HG03354 (cell line): ENCODE results near the gene CDC34.
"Not testable (repeated sequence)": the region's sequence is repeated elsewhere in the genome, so short reads cannot be mapped to it uniquely, and the experiment has no call there.

Experiments used
- ATAC-seq: cut with Tn5 transposase; IDR thresholded peaks from one replicate; pipeline ENCODE4 v1.9.1; 2021; ENCODE audit warnings: mild to moderate bottlenecking; ENCODE audit not compliant: unreplicated experiment, poor library complexity, severe bottlenecking

Gene CDC34

DNA sequence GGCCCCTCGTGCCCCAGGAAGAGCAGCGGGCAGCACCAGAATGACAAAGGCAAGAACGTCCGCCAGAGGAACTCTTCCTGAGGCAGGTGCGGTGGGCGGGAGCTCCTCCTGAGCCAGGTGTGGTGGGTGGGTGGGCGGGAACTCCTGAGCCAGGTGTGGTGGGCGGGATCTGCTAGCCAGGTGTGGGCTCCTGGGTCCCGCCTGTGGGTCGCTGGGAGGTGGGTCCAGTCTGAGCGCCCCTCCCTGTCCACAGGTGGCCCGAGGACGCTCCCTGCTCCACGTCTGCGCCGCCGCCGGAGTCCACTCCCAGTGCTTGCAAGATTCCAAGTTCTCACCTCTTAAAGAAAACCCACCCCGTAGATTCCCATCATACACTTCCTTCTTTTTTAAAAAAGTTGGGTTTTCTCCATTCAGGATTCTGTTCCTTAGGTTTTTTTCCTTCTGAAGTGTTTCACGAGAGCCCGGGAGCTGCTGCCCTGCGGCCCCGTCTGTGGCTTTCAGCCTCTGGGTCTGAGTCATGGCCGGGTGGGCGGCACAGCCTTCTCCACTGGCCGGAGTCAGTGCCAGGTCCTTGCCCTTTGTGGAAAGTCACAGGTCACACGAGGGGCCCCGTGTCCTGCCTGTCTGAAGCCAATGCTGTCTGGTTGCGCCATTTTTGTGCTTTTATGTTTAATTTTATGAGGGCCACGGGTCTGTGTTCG lies 51.1 kb downstream of the CDC34 start:
- ATAC-seq = no peak

DNA sequence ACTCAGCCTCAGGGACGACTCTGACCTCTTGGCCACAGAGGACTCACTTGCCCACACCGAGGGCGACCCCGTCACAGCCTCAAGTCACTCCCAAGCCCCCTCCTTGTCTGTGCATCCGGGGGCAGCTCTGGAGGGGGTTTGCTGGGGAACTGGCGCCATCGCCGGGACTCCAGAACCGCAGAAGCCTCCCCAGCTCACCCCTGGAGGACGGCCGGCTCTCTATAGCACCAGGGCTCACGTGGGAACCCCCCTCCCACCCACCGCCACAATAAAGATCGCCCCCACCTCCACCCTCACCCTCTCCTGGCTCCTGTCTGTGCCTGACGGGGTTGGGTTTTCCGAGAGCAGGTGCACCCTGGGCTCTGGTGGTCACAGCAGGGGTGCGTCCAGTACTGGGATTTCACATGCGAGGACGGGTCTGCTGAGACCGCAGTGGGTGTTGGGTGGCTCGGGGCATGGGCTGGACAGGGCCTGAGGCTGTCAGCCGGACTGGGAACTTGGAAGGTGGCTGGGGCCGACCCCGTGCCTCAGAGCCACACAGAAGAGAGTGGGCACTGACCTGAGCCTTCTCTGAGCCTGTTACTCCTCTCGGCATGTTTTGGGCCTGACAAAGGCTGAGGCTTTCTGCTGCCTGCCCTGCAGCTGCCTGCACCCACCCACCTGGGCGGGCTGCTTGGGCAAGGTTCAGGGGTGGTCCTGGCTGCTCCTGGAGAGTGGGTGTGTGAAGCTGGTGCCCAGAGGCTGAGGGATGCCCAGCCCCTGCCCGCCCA lies 51.8 kb downstream of the CDC34 start:
- no peak for ATAC-seq

GRCh38 chr19:583968-584239 lies 52.3 kb downstream of the CDC34 start:
- no peak for ATAC-seq

- ATAC-seq = no peak
Observed at GRCh38 chr19:584240-585001, 52.9 kb downstream of the CDC34 start.

DNA sequence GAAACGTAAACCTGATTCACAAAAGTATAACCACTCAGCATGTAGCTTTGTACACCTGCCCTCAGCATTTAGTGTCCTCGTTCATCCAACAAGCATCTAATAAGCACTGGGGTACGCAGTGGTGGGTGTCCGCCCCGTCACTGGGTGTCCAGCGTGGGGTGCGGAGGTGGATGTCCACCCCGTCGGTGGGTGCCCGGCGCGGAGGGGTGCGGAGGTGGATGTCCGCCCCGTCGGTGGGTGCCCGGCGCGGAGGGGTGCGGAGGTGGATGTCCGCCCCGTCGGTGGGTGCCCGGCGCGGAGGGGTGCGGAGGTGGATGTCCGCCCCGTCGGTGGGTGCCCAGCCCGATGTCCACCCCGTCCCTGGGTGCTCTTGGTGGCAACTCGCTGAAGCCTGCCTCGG lies 53.6 kb downstream of the CDC34 start:
- ATAC-seq = not testable (repeated sequence)

DNA sequence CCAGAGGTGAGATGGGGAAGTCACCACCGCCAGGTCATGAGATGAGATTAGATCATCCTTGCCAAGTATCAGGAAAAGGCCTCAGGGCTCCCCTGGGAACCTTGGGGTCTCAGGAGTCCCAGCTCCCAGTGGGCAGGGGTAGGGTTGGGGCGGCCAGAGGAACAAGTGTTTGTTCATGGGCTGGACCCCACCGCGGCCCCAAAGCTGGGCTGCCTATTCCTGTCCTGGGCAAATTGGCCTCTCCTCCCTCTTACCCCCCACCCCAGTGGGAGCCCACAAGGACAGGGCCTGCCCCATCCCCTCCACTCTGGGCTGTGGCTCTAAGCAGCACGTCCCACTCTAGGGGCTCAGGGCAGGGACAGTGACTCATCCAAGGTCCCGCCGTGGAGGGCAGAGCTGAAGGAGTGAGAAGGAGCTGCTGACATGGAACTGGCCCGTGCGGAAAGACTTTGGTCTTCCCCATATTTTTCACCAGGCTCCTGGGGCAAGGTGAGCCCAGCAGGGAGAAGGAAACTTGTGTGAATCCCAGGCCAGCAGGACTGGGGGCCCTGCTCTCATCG lies 54.1 kb downstream of the CDC34 start:
- no peak for ATAC-seq

- no peak for ATAC-seq
Observed at GRCh38 chr19:588093-588740, 56.7 kb downstream of the CDC34 start.

- ATAC-seq = no peak
Observed at GRCh38 chr19:588741-589692, 57.5 kb downstream of the CDC34 start.

DNA sequence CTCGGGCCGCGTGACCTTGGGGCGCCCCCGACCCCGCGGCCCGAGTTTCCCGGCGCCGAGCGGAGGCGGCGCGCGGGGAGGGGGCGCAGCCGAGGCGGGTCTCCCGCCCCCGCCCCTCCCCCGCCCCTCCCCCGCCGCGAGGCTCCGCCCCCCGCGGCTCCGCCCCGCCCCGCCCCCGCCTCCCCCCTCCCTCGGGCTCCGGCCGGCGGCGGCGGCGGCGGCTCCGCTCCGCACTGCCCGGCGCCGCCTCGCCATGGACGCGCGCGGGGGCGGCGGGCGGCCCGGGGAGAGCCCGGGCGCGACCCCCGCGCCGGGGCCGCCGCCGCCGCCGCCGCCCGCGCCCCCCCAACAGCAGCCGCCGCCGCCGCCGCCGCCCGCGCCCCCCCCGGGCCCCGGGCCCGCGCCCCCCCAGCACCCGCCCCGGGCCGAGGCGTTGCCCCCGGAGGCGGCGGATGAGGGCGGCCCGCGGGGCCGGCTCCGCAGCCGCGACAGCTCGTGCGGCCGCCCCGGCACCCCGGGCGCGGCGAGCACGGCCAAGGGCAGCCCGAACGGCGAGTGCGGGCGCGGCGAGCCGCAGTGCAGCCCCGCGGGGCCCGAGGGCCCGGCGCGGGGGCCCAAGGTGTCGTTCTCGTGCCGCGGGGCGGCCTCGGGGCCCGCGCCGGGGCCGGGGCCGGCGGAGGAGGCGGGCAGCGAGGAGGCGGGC lies 58.3 kb downstream of the CDC34 start, which contains the start of gene HCN2:
Gene HCN2 (plus strand): TSS at position 189 of the 703 bp plus-strand sequence. CDS start 65 bp downstream, at position 254.
- ATAC-seq = no peak

DNA sequence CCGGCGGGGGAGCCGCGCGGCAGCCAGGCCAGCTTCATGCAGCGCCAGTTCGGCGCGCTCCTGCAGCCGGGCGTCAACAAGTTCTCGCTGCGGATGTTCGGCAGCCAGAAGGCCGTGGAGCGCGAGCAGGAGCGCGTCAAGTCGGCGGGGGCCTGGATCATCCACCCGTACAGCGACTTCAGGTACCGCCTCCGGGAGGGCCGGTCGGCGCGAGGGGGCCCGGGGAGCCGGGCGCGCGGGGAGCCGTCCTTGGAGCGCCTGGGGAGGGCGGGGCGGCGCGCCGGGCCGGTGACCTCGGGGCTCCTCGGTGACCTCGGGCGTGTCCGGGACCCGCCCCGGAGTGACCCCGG lies 58.8 kb downstream of the CDC34 start:
- no peak for ATAC-seq

GRCh38 chr19:590750-591098 lies 59.2 kb downstream of the CDC34 start:
- ATAC-seq = no peak

GRCh38 chr19:591099-591958 lies 59.8 kb downstream of the CDC34 start:
- no peak for ATAC-seq
